Measurements from ENCODE around the gene ADAM12.
A peak's percentile ranks its signal among the peaks of the same experiment; 100 is the strongest.

Gene ADAM12

GRCh38 chr10:126301701-126302475, 86.4 kb downstream of the ADAM12 start:
- no peak for TF ChIP-seq CTCF (IDR thresholded peaks at IDR 0.05; ENCODE audit: unreplicated experiment in 3 of 3)
- peak overlapping the region in 1 of 3 experiments; percentile 50 for H3K4me3 Mint-ChIP-seq
- H3K4me1 Mint-ChIP-seq, result peaks cover 58% of the 10 kb centered on the region
- peak overlapping the region; percentile 78 to 89 (median 83) for H3K27ac Mint-ChIP-seq
- H3K27me3 Mint-ChIP-seq (ENCODE audit: low read depth), result no peaks in the 10 kb centered on the region
- peaks cover 27% of the 10 kb centered on the region for H3K9me3 Mint-ChIP-seq
- H3K36me3 Mint-ChIP-seq (ENCODE audit: low read depth), result peaks cover 11% of the 10 kb centered on the region

- Mint-ChIP-seq H3K4me3 (peak overlapping the region in 1 of 3 experiments; percentile 15), H3K36me3 (ENCODE audit: low read depth) (peaks cover 5% of the 10 kb centered on the region), H3K27me3 (ENCODE audit: low read depth) (peaks cover 4% of the 10 kb centered on the region), H3K27ac (peak overlapping the region; percentile 11 to 60 (median 52)), H3K4me1 (peaks cover 40% of the 10 kb centered on the region), H3K9me3 (peaks cover 5% of the 10 kb centered on the region)
- no peak for TF ChIP-seq CTCF (IDR thresholded peaks at IDR 0.05; ENCODE audit: unreplicated experiment in 3 of 3)
Measured at GRCh38 chr10:126294451-126294850, 93.8 kb downstream of the ADAM12 start.

- Mint-ChIP-seq H3K27me3 (ENCODE audit: low read depth) (peaks cover 9% of the 10 kb centered on the region), H3K4me1 (peaks cover 38% of the 10 kb centered on the region), H3K4me3 (no peak overlapping the region), H3K27ac (no peak overlapping the region), H3K9me3 (no peaks in the 10 kb centered on the region), H3K36me3 (ENCODE audit: low read depth) (no peaks in the 10 kb centered on the region)
- TF ChIP-seq CTCF (IDR thresholded peaks at IDR 0.05; ENCODE audit: unreplicated experiment in 3 of 3), result no peak
Measured at GRCh38 chr10:126290232-126290631, 98.0 kb downstream of the ADAM12 start.

- no peak for TF ChIP-seq CTCF (IDR thresholded peaks at IDR 0.05; ENCODE audit: unreplicated experiment in 3 of 3)
- H3K4me3 Mint-ChIP-seq, result no peak overlapping the region
- peaks cover 25% of the 10 kb centered on the region for H3K4me1 Mint-ChIP-seq
- no peak overlapping the region for H3K27ac Mint-ChIP-seq
- no peaks in the 10 kb centered on the region for H3K9me3 Mint-ChIP-seq
- H3K36me3 Mint-ChIP-seq (ENCODE audit: low read depth), result no peaks in the 10 kb centered on the region
- peaks cover 9% of the 10 kb centered on the region for H3K27me3 Mint-ChIP-seq (ENCODE audit: low read depth)
Measured at GRCh38 chr10:126288547-126289493, 99.5 kb downstream of the ADAM12 start.

GRCh38 chr10:126286256-126286780, 102.0 kb downstream of the ADAM12 start:
- no peak overlapping the region for H3K4me3 Mint-ChIP-seq
- TF ChIP-seq CTCF (IDR thresholded peaks at IDR 0.05; ENCODE audit: unreplicated experiment in 3 of 3), result no peak

More at GRCh38 chr10:126286256-126286780, 102.0 kb downstream of the ADAM12 start:
- H3K9me3 Mint-ChIP-seq, result no peaks in the 10 kb centered on the region
- H3K36me3 Mint-ChIP-seq (ENCODE audit: low read depth), result no peaks in the 10 kb centered on the region
- peaks cover 6% of the 10 kb centered on the region for H3K27me3 Mint-ChIP-seq (ENCODE audit: low read depth)
- H3K4me1 Mint-ChIP-seq, result peaks cover 29% of the 10 kb centered on the region
- peak overlapping the region in 1 of 3 experiments; percentile 26 for H3K27ac Mint-ChIP-seq

Data from nephron (organoid).